ENCODE measurements around the gene FAM168A. TPM values are rescaled to one million over a fixed set of nuclear protein-coding genes. Genes with fewer than 3 reads are reported as not detected.

The FAM168A gene
- total RNA-seq, 1 experiment from 2014 or later = 13.8 TPM

DNA sequence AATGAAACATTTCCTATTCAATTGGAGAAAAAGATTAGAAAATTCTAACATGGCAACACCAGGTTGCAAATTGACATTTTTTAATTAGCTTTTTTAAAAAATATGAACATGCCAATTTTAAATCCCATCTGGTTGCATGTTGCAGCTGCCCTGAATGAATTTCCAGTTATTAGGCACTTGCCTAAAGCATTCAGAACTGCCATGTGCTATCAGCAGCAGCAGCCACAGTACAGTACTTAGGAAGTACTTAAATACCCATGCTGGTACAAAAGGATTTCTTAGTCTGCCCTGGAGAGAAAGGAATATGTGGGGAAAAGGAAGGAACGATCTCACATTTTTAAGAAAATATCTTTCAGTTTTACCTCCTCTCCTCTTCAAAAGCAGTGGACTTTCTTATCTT, 46.2 kb downstream of the FAM168A start:
- Mint-ChIP-seq H3K36me3 (ENCODE audit: insufficient read depth, unreplicated experiment) (no peaks in the 10 kb centered on the region), H3K27me3 (ENCODE audit: insufficient read depth, unreplicated experiment) (no peaks in the 10 kb centered on the region), H3K4me1 (ENCODE audit: insufficient read depth, unreplicated experiment) (no peaks in the 10 kb centered on the region), H3K27ac (ENCODE audit: low read depth, unreplicated experiment) (no peak overlapping the region), H3K4me3 (ENCODE audit: unreplicated experiment) (no peak overlapping the region), H3K9me3 (ENCODE audit: unreplicated experiment) (no peaks in the 10 kb centered on the region)
- TF ChIP-seq, protein P1, sequence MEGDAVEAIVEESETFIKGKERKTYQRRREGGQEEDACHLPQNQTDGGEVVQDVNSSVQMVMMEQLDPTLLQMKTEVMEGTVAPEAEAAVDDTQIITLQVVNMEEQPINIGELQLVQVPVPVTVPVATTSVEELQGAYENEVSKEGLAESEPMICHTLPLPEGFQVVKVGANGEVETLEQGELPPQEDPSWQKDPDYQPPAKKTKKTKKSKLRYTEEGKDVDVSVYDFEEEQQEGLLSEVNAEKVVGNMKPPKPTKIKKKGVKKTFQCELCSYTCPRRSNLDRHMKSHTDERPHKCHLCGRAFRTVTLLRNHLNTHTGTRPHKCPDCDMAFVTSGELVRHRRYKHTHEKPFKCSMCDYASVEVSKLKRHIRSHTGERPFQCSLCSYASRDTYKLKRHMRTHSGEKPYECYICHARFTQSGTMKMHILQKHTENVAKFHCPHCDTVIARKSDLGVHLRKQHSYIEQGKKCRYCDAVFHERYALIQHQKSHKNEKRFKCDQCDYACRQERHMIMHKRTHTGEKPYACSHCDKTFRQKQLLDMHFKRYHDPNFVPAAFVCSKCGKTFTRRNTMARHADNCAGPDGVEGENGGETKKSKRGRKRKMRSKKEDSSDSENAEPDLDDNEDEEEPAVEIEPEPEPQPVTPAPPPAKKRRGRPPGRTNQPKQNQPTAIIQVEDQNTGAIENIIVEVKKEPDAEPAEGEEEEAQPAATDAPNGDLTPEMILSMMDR (IDR thresholded peaks at IDR 0.05; ENCODE audit: unreplicated experiment) = no peak
- ChIA-PET POLR2A (interaction anchor here (0.6 kb wide), 1 partner anchor 14 kb away, joined by 3 read pairs; no protein-coding TSS in a partner anchor), CTCF (interaction anchor here (0.9 kb wide), 1 partner anchor 61 kb away, joined by 4 read pairs; no protein-coding TSS in a partner anchor)
- DNase-seq (ENCODE audit: unreplicated experiment) = no peak
- intact Hi-C loops (cut with micrococcal nuclease) = no loop called here
- BruUV-seq (replicated peaks) = no TSS peak

DNA sequence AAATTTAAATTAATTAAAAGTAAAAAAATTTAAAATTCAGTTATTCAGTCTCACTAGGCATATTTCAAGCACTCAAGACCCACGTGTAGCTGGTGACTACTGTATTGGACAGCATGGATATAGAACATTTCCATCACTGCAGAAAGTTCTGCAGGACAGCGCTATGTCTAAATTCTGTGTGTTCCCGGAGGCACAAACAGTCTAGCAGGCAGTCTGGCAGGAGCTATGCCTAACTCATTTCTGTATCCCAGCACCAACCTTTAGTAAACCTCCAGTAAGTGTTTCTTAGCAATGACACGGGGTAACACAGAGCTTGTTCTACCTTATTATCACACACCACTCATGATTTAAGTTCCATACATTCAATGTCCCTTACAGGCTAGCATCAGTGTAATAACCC, 48.5 kb downstream of the FAM168A start:
- no peak overlapping the region for H3K4me3 Mint-ChIP-seq (ENCODE audit: unreplicated experiment)
- no peaks in the 10 kb centered on the region for H3K9me3 Mint-ChIP-seq (ENCODE audit: unreplicated experiment)
- H3K27me3 Mint-ChIP-seq (ENCODE audit: insufficient read depth, unreplicated experiment) = no peaks in the 10 kb centered on the region
- intact Hi-C loops (cut with micrococcal nuclease) = no loop called here
- no peaks in the 10 kb centered on the region for H3K4me1 Mint-ChIP-seq (ENCODE audit: insufficient read depth, unreplicated experiment)
- POLR2A ChIA-PET = interaction anchor here (0.6 to 1.1 kb wide), 2 partner anchors 19 to 1621 kb away, joined by 3 to 4 read pairs; partner anchors contain the start of gene XNDC1N
- TF ChIP-seq, protein P1 (IDR thresholded peaks at IDR 0.05; ENCODE audit: unreplicated experiment) = no peak
- CTCF ChIA-PET = interaction anchor here (0.5 to 1.5 kb wide), 3 partner anchors 9 to 257 kb away, joined by 3 to 4 read pairs (median 3); no protein-coding TSS in a partner anchor
- no peak for DNase-seq (ENCODE audit: unreplicated experiment)
- no peak overlapping the region for H3K27ac Mint-ChIP-seq (ENCODE audit: low read depth, unreplicated experiment)
- BruUV-seq (replicated peaks) = no TSS peak
- no peaks in the 10 kb centered on the region for H3K36me3 Mint-ChIP-seq (ENCODE audit: insufficient read depth, unreplicated experiment)

DNA sequence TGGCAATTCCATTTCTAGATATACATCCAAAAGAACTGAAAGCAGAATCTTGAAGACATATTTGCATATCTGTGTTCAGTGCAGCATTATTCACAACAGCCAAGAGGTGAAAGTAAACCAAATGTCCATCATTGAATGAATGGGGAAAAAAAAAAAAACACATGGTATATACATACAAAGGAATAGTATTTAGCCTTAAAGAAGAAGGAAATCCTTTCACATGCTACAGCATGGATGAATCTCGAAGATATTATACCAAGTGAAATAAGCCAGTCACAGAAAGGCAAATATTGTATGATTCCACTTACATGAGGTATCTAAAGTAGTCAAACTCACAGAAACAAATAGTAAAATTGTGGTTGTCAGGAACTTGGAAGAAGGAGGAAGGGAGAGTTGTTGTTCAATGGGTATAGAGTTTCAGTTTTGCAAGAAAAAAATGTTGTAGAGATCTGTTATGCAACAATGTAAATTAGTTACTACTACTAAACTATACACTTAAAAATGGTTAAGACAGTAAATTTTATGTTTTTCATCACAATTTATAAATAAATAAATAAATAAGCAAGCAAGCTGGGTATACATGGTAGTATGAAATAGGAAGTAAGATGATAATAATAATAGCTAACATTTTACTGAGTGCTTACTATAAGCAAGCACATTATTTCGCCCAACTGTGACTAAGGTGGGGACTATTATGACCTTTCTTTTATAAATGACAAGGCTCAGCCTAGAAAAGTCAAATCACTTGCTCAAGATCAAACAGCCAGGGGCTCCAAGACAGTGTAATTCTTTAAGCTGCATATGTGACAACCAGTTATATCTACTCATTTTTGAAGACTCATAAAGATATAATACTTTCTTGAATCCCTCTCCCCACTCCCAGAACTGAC, 50.0 kb downstream of the FAM168A start:
- Mint-ChIP-seq H3K36me3 (ENCODE audit: insufficient read depth, unreplicated experiment) (no peaks in the 10 kb centered on the region), H3K27ac (ENCODE audit: low read depth, unreplicated experiment) (no peak overlapping the region), H3K27me3 (ENCODE audit: insufficient read depth, unreplicated experiment) (no peaks in the 10 kb centered on the region), H3K9me3 (ENCODE audit: unreplicated experiment) (no peaks in the 10 kb centered on the region), H3K4me1 (ENCODE audit: insufficient read depth, unreplicated experiment) (no peaks in the 10 kb centered on the region), H3K4me3 (ENCODE audit: unreplicated experiment) (no peak overlapping the region)
- BruUV-seq (replicated peaks) = no TSS peak
- intact Hi-C loops (cut with micrococcal nuclease) = no loop called here
- ChIA-PET POLR2A (no interaction called here), CTCF (interaction anchor here (0.6 kb wide), 2 partner anchors 19 to 123 kb away, joined by 3 read pairs; no protein-coding TSS in a partner anchor)
- DNase-seq (ENCODE audit: unreplicated experiment) = no peak
- TF ChIP-seq, protein P1 (IDR thresholded peaks at IDR 0.05; ENCODE audit: unreplicated experiment) = no peak

DNA sequence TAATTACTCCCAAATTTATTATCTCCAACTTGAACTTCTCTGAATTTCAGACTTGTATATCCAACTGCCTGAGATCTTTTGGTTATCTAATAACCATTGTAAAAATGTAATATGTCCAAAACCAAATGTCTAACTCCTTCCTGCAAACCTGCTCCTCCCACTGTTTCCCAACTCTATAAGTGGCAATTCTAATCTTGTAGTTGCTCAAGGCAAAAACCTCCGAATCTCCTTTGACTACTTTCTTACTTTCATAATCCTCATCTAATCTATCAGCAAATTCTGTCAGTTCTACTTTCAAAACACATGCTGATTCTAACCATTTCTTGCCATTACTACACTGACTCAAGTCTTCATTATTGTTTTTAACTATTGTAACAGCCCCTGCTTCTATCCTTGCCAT, 55.7 kb downstream of the FAM168A start:
- no peak overlapping the region for H3K27ac Mint-ChIP-seq (ENCODE audit: low read depth, unreplicated experiment)

More for the DNA sequence above, 55.7 kb downstream of the FAM168A start:
- BruUV-seq (replicated peaks) = no TSS peak
- H3K27me3 Mint-ChIP-seq (ENCODE audit: insufficient read depth, unreplicated experiment) = no peaks in the 10 kb centered on the region
- ChIA-PET POLR2A (no interaction called here), CTCF (no interaction called here)
- peak overlapping the region; percentile 9 for H3K4me3 Mint-ChIP-seq (ENCODE audit: unreplicated experiment)
- intact Hi-C loops (cut with micrococcal nuclease) = no loop called here
- H3K4me1 Mint-ChIP-seq (ENCODE audit: insufficient read depth, unreplicated experiment) = peaks cover 12% of the 10 kb centered on the region
- DNase-seq (ENCODE audit: unreplicated experiment) = peak; percentile 5
- no peaks in the 10 kb centered on the region for H3K36me3 Mint-ChIP-seq (ENCODE audit: insufficient read depth, unreplicated experiment)
- H3K9me3 Mint-ChIP-seq (ENCODE audit: unreplicated experiment) = no peaks in the 10 kb centered on the region
- TF ChIP-seq, protein P1 (IDR thresholded peaks at IDR 0.05; ENCODE audit: unreplicated experiment) = no peak

Data from MCF 10A (cell line).